Fibroblast of mammary gland (primary cell): ENCODE measurements around the gene PHKA2.

Experiments
- DNase-seq: peaks from one replicate; pipeline ENCODE4 v3.0.0-alpha.2; 2010; ENCODE audit warnings: low read depth
- H3K4me3 ChIP-seq: 2 replicates; pipeline ENCODE4 v1.5.1; 2011; ENCODE audit warnings: low read depth, mild to moderate bottlenecking, low read length, moderate library complexity; ENCODE audit not compliant: control insufficient read depth
- TF ChIP-seq, protein P1 (sequence below): conservative IDR thresholded peaks from 2 replicates; pipeline ENCODE4 v1.5.1; 2011; ENCODE audit warnings: low read depth, low read length, inconsistent platforms; ENCODE audit not compliant: control insufficient read depth, insufficient read depth

Gene PHKA2

DNA sequence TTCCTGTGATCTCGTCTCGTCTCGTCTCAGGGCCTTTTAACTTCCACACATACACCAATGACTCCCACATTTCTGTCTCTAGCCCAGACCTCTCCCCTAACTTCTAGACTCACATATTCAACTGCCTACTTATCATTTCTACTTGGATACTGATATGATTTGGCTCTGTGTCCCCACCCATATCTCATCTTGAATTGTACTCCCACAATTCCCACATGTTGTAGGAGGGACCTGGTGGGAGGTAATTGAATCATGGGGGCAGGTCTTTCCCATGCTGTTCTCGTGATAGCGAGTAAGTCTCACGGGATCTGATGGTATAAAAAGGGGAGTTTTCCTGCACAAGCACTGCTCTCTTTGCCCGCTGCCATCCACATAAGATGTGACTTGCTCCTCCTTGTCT is 8.9 kb downstream of the PHKA2 start:
- TF ChIP-seq, protein P1, sequence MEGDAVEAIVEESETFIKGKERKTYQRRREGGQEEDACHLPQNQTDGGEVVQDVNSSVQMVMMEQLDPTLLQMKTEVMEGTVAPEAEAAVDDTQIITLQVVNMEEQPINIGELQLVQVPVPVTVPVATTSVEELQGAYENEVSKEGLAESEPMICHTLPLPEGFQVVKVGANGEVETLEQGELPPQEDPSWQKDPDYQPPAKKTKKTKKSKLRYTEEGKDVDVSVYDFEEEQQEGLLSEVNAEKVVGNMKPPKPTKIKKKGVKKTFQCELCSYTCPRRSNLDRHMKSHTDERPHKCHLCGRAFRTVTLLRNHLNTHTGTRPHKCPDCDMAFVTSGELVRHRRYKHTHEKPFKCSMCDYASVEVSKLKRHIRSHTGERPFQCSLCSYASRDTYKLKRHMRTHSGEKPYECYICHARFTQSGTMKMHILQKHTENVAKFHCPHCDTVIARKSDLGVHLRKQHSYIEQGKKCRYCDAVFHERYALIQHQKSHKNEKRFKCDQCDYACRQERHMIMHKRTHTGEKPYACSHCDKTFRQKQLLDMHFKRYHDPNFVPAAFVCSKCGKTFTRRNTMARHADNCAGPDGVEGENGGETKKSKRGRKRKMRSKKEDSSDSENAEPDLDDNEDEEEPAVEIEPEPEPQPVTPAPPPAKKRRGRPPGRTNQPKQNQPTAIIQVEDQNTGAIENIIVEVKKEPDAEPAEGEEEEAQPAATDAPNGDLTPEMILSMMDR, result no peak
- DNase-seq, result no peak
- no peak overlapping the region for H3K4me3 ChIP-seq

DNA sequence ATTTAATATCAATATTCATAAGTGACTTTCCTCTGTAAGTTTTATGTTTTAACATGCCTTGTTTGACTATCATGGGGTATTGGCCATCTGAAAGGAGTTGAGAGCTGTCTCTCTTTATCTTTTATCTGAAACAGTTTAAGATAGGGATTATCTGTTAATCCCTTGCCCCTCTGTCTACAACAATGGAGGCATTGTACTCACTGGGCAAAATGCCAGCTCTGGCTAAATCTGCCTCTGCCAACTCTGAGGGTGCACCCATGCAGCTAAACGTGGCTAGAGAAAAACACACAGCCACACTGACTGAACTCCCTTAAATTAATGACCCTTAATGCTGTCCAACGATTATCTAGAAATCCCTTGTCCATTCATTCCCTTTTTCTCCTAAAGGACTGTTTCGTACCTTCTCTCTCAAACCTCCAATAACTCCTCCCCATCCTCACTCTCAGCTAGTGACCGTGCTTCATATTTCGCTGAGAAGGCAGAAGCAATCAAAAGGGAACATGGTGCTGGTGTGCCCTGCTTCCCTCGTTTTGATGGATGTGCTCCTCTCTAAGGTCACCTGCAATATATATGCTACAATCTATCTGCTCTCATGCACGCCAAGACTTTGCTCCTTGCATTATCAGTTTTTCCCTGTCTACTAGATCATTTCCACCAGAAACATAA is 10.3 kb downstream of the PHKA2 start:
- TF ChIP-seq, protein P1, result no peak
- H3K4me3 ChIP-seq, result no peak overlapping the region
- no peak for DNase-seq

DNA sequence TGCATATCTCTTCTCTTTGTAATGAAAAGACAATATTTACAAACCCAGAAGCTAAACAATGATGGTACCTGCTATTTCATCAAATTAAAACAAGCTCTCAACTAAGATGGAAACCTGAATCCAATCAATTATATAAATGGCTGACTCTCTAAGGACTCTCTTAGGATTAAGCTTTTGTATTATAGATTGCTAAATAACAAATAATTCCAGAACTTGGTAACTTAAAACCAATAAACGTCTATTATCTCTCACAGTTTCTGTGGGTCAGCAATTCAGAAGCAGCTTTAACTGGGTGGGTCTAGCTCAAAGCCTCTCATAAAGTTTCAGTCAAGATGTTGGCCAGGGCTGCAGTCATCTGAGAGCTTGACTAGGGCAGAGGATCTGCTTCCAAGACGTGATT is 12.4 kb downstream of the PHKA2 start:
- TF ChIP-seq, protein P1, result no peak
- DNase-seq, result no peak
- no peak overlapping the region for H3K4me3 ChIP-seq

DNA sequence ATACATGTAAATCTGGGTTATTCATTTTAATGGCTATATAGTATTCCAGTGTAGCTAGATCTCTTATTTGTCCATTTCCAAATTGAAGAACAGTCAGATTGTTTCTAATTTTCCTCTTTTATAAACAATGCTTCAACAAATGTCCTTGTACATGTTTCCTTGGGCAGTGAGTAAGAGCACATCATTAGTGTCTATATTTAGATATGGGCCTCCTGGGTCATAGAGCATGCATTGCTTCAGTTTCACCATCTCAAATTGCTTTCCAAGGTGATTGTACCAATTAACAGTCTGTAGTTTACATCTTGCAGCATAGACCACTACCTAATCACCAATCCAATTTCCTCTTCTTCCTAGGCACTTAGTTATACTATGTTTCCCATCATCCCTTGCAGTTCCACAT is 13.4 kb downstream of the PHKA2 start:
- peak; percentile 9 for DNase-seq
- TF ChIP-seq, protein P1, result no peak
- H3K4me3 ChIP-seq, result no peak overlapping the region

DNA sequence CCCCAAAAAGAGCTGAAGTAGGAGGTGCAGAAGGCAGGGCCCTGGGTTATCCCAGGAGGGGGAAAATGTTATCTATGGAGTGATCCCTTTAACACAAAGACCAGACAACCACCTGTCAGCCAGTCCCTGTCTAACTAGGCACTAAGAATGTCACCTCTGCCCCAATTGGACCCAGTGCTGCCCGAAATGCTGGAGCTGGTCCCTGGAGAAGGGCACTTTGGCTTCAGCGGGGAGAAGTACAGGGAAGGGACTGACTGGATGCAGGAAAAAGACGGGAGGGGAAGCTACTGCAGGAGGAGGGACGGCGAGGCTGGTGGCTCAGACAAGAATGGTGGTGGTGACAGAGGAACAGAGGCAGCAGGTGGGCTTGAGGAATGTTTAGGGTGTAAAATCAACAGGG is 17.3 kb downstream of the PHKA2 start:
- H3K4me3 ChIP-seq, result no peak overlapping the region
- DNase-seq, result no peak
- TF ChIP-seq, protein P1, result no peak

DNA sequence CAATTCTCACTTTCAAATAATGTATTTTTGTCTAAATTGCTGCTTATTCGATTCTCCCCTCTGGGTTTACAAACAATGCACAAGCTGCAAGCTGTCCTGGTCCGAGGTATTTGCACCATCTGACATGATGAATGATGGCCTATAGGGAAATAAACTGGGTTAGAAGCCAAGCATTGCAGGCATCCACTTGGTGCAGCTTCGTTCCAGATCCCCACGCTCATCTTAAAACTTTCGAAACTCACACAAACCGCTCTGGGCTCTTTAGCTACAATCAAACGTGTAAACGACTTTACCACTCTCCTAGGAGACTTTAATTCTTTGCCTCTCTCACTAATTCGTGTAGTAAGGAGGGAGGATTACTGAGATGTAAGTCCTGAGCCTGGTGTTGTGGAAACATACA is 19.0 kb downstream of the PHKA2 start:
- H3K4me3 ChIP-seq, result no peak overlapping the region
- peak; percentile 37 for DNase-seq
- TF ChIP-seq, protein P1, result no peak

DNA sequence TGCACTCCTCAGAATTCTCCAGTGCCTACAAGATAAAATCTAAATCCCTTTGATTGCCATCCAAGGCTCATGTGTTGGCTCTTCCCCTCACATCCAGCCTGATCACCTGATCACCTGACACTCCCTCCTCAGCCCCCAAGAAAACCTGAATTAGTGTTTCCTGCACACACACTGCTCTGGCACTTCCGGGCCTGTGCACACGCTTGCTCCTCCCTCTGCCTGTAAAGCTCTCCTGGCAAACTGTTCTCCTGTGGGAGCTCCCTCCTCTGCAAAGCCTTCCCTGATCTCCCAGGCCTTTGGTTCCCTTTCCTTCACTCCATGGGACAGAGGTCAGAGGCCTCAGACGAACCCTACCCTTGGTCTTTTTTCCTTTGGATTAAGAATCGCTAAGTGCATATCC is 19.9 kb downstream of the PHKA2 start:
- no peak for DNase-seq
- no peak overlapping the region for H3K4me3 ChIP-seq
- TF ChIP-seq, protein P1, result no peak
